ENCODE results near the gene CBFA2T3. TPM values are rescaled to one million over a fixed set of nuclear protein-coding genes. Genes with fewer than 3 reads are reported as not detected.

The CBFA2T3 gene
- total and polyA plus RNA-seq, 10 donors: 8.4 to 59.8 (median 26.3) TPM

GRCh38 chr16:88940862-88941817 lies 35.9 kb downstream of the CBFA2T3 start:
- intact Hi-C loops (cut with DNase I; ENCODE audit: low total_unique reads): loop anchor here (10.0 kb wide), 2 partner anchors 224 to 274 kb away; partner anchors contain the start of gene ZNF778
- H3K27me3 ChIP-seq (replicated peaks in 1 of 7): peaks cover 0 to 61% (median 4%) of the 10 kb centered on the region in 7 donors
- WGBS, 5 donors: 1% methylated on average over 36 to 148 of the region's 152 CpGs
- no peaks in the 10 kb centered on the region for H3K9me3 ChIP-seq
- peaks cover 0 to 13% (median 0%) of the 10 kb centered on the region in 6 donors for H3K36me3 ChIP-seq
- H3K4me1 ChIP-seq: peaks cover 36 to 92% (median 70%) of the 10 kb centered on the region in 6 donors
- H3K27ac ChIP-seq: peak overlapping the region; percentile 60 to 95 (median 78)
- TF ChIP-seq POLR2A (IDR thresholded peaks at IDR 0.05): no peak
- TF ChIP-seq, protein P1, sequence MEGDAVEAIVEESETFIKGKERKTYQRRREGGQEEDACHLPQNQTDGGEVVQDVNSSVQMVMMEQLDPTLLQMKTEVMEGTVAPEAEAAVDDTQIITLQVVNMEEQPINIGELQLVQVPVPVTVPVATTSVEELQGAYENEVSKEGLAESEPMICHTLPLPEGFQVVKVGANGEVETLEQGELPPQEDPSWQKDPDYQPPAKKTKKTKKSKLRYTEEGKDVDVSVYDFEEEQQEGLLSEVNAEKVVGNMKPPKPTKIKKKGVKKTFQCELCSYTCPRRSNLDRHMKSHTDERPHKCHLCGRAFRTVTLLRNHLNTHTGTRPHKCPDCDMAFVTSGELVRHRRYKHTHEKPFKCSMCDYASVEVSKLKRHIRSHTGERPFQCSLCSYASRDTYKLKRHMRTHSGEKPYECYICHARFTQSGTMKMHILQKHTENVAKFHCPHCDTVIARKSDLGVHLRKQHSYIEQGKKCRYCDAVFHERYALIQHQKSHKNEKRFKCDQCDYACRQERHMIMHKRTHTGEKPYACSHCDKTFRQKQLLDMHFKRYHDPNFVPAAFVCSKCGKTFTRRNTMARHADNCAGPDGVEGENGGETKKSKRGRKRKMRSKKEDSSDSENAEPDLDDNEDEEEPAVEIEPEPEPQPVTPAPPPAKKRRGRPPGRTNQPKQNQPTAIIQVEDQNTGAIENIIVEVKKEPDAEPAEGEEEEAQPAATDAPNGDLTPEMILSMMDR (IDR thresholded peaks at IDR 0.05 in 8 of 11, conservative IDR thresholded peaks at IDR 0.05 in 3 of 11): no peak
- H3K4me3 ChIP-seq: peak overlapping the region; percentile 54 to 88 (median 67)
- peak; percentile 88 for DNase-seq

DNA sequence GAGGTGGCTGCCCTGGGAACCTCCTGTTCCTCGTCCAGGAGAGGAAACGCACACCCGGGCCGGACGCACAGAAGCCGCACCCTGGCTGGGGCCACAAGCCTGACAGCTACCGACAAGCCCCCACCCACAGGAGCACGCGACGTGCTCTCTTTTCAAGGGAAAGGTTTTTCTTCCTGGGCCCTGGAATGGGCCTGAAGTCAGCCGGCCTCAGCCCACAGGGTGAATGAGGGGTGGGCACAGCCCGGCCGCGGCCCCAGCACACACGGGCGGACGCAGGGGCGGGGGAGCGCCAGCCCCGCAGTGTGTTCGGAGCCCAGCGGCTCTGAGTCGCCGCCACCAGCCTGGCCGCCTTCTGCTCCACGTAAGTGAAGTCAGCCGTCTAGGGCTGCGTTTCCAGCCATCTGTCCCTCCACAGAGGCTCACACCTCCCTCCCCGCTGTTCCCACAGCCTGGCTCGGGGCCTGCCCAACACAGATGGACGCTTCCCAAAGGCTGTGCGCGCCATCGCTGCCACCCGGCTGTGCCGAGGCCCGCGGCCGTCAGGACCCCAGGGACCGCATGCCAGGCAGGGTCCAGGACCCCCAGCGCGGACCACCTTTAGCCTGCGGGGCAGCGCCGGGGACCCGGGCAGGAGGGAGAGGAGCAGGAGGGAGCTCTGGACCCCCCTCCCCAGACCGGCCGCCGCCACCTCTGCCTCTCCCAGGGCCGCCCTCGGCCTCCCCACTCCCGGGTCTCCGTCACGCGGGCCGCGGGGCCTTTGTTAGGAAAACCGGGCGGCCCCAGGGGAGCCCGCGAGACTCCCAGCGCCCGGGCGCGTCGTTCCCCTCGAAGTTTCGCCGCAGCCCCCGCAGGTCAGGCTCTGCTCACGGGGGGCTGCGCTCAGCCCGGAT lies 36.8 kb downstream of the CBFA2T3 start:
- peaks cover 45 to 94% (median 75%) of the 10 kb centered on the region in 6 donors for H3K4me1 ChIP-seq
- peak; percentile 91 for DNase-seq
- intact Hi-C loops (cut with DNase I; ENCODE audit: low total_unique reads): loop anchor here (10.0 kb wide), 2 partner anchors 225 to 275 kb away; partner anchors contain the start of gene ZNF778

GRCh38 chr16:88939245-88939971 lies 37.6 kb downstream of the CBFA2T3 start:
- peak overlapping the region; percentile 54 to 88 (median 67) for H3K4me3 ChIP-seq
- peaks cover 0 to 14% (median 0%) of the 10 kb centered on the region in 6 donors for H3K36me3 ChIP-seq
- H3K9me3 ChIP-seq: no peaks in the 10 kb centered on the region
- intact Hi-C loops (cut with DNase I; ENCODE audit: low total_unique reads): no loop called here
- peak; percentile 85 for DNase-seq
- H3K27me3 ChIP-seq (replicated peaks in 1 of 7): peaks cover 0 to 61% (median 4%) of the 10 kb centered on the region in 7 donors
- peaks cover 46 to 91% (median 71%) of the 10 kb centered on the region in 6 donors for H3K4me1 ChIP-seq
- TF ChIP-seq POLR2AphosphoS5 (IDR thresholded peaks at IDR 0.05) (peak in 1 of 3 donors; percentile 46), POLR2A (IDR thresholded peaks at IDR 0.05) (no peak)
- peak overlapping the region; percentile 60 to 95 (median 78) for H3K27ac ChIP-seq
- WGBS, 5 donors: 11 to 17% (median 13%) methylated on average over 22 to 34 of the region's 34 CpGs

More for the DNA sequence above, 36.8 kb downstream of the CBFA2T3 start:
- TF ChIP-seq POLR2A (IDR thresholded peaks at IDR 0.05) (no peak), POLR2AphosphoS5 (IDR thresholded peaks at IDR 0.05) (peak; percentile 11 to 76 (median 67))
- TF ChIP-seq, protein P1 (IDR thresholded peaks at IDR 0.05 in 8 of 11, conservative IDR thresholded peaks at IDR 0.05 in 3 of 11): no peak
- WGBS, 5 donors: 2 to 4% (median 3%) methylated on average over 28 to 73 of the region's 73 CpGs
- Histone ChIP-seq H3K27ac (peak overlapping the region; percentile 60 to 95 (median 78)), H3K9me3 (no peaks in the 10 kb centered on the region), H3K27me3 (replicated peaks in 1 of 7) (peaks cover 0 to 61% (median 4%) of the 10 kb centered on the region in 7 donors), H3K4me3 (peak overlapping the region; percentile 54 to 88 (median 67)), H3K36me3 (peaks cover 0 to 13% (median 0%) of the 10 kb centered on the region in 6 donors)

Measured in spleen (tissue), 11 donors.